ENCODE results near the gene PARD3.

Gene PARD3

DNA sequence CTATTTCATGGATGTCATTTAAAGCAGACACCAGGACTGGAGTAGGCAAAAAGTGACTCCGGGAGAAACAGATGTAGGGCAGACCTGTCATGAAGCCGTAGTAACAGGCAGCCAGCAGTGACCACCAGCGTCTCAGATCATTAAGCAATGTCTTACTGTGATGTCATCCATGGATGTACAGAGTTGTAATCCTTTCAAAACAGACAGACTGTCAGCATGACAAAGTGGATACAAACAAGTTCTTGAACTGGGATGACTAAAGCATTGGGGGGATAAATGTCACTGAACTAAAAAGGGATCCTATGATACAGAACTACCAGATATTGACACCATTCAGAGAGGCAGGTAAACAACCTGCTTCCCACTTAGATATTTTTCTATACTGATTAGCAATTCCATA, 675.5 kb downstream of the PARD3 start:
- WGBS, 2 experiments: 93 to 94% methylated on average over 3 of the region's 3 CpGs
- H3K4me3 ChIP-seq (ENCODE audit: insufficient read depth, low read depth, low read length): no peak overlapping the region
- H3K9me3 ChIP-seq (ENCODE audit: control insufficient read depth, low read length): no peaks in the 10 kb centered on the region
- H3K36me3 ChIP-seq (ENCODE audit: control insufficient read depth, insufficient read depth, low read length): no peaks in the 10 kb centered on the region
- no peaks in the 10 kb centered on the region for H3K27me3 ChIP-seq (ENCODE audit: control insufficient read depth, insufficient read depth, low read length, poor library complexity, severe bottlenecking)
- no peak overlapping the region for H3K27ac ChIP-seq (ENCODE audit: insufficient read depth, low read depth, low read length, poor library complexity, severe bottlenecking)
- no peaks in the 10 kb centered on the region for H3K4me1 ChIP-seq (ENCODE audit: control insufficient read depth, insufficient read depth, low read length)

DNA sequence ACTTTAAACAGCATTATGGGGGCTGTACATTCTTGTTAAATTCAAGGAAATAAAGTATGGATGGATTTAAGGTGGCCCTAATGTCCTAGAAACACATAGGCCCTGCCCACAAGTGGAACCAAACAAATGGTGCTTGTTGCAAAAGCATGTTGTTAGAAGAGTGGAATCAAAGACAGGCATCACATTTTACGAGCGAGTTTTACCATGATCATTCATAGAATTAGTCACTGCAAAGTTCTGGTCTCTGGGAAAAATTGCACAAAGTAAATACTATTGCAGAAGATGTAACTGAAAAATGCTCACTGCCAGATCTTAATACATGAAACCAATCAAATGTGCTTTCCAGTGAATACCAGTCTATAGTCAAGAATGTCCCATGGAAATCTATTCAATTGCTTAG, 677.1 kb downstream of the PARD3 start:
- Histone ChIP-seq H3K9me3 (ENCODE audit: control insufficient read depth, low read length) (no peaks in the 10 kb centered on the region), H3K4me1 (ENCODE audit: control insufficient read depth, insufficient read depth, low read length) (no peaks in the 10 kb centered on the region), H3K4me3 (ENCODE audit: insufficient read depth, low read depth, low read length) (no peak overlapping the region), H3K27me3 (ENCODE audit: control insufficient read depth, insufficient read depth, low read length, poor library complexity, severe bottlenecking) (no peaks in the 10 kb centered on the region), H3K36me3 (ENCODE audit: control insufficient read depth, insufficient read depth, low read length) (no peaks in the 10 kb centered on the region), H3K27ac (ENCODE audit: insufficient read depth, low read depth, low read length, poor library complexity, severe bottlenecking) (no peak overlapping the region)
- 96 to 100% methylated on average over 1 to 2 of the region's 2 CpGs for WGBS, 2 experiments

DNA sequence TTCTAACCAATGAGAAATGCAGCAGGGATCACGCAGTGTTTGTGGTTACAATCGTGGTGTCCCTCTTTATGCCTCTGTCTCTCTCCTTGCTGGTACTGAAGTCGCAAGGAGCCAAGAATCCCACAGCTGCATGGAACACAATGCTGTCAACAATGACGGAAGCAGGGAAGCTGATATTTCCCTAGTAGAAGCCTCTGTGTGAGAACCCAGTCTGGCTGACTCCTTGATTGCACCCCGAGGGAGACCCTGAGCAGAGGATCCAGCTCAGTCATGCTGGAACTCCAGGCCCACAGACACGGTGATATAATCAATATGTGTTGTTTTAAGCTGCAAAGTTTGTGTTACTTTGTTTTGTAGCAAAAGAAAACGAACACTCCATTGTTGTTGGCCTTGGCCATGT, 677.9 kb downstream of the PARD3 start:
- Histone ChIP-seq H3K27ac (ENCODE audit: insufficient read depth, low read depth, low read length, poor library complexity, severe bottlenecking) (no peak overlapping the region), H3K4me1 (ENCODE audit: control insufficient read depth, insufficient read depth, low read length) (no peaks in the 10 kb centered on the region), H3K9me3 (ENCODE audit: control insufficient read depth, low read length) (no peaks in the 10 kb centered on the region), H3K27me3 (ENCODE audit: control insufficient read depth, insufficient read depth, low read length, poor library complexity, severe bottlenecking) (no peaks in the 10 kb centered on the region), H3K36me3 (ENCODE audit: control insufficient read depth, insufficient read depth, low read length) (no peaks in the 10 kb centered on the region), H3K4me3 (ENCODE audit: insufficient read depth, low read depth, low read length) (no peak overlapping the region)
- WGBS, 2 experiments: 92 to 94% methylated on average over 7 of the region's 7 CpGs

DNA sequence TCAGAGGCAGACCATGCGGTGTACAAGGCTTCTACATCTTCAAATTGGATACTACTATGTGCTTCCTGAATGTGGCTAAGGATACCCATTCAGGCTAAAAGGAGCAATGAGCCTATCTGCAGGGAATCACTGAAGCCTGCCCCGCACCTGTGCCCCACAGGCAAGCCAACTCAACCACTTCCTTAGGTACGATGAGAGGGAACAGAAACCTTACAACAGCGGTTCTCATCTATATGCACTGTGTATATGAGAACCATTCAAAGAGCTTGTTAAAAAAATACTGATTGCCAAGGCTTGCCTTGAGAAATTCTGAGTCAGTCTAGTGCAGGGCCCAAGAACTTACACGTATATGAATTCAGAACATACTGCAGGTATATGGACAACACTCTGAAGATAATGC, 679.6 kb downstream of the PARD3 start:
- no peaks in the 10 kb centered on the region for H3K36me3 ChIP-seq (ENCODE audit: control insufficient read depth, insufficient read depth, low read length)
- no peaks in the 10 kb centered on the region for H3K9me3 ChIP-seq (ENCODE audit: control insufficient read depth, low read length)
- no peaks in the 10 kb centered on the region for H3K4me1 ChIP-seq (ENCODE audit: control insufficient read depth, insufficient read depth, low read length)
- WGBS, 2 experiments: 95 to 97% methylated on average over 5 of the region's 5 CpGs
- no peak overlapping the region for H3K27ac ChIP-seq (ENCODE audit: insufficient read depth, low read depth, low read length, poor library complexity, severe bottlenecking)
- no peak overlapping the region for H3K4me3 ChIP-seq (ENCODE audit: insufficient read depth, low read depth, low read length)
- no peaks in the 10 kb centered on the region for H3K27me3 ChIP-seq (ENCODE audit: control insufficient read depth, insufficient read depth, low read length, poor library complexity, severe bottlenecking)

DNA sequence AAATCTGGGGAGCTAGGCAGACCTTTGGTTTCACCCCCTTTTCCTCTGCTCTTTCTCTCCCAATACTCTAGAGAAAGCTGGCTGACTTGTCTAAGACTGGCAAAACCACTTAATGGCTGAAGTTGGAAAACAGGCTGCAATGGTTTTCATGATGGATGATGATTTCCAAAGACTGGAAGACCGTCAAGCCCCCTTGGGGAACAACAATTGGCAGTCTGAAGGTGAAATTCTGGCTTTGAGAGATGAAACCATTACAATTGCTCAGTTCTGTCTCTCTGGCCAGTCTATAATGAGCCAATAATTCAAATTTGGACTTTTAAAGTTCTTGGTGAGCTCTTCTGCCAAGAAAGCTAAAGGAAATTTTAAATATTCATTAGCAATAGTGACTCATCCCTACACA, 680.5 kb downstream of the PARD3 start:
- Histone ChIP-seq H3K4me1 (ENCODE audit: control insufficient read depth, insufficient read depth, low read length) (no peaks in the 10 kb centered on the region), H3K36me3 (ENCODE audit: control insufficient read depth, insufficient read depth, low read length) (no peaks in the 10 kb centered on the region), H3K27ac (ENCODE audit: insufficient read depth, low read depth, low read length, poor library complexity, severe bottlenecking) (no peak overlapping the region), H3K4me3 (ENCODE audit: insufficient read depth, low read depth, low read length) (no peak overlapping the region), H3K9me3 (ENCODE audit: control insufficient read depth, low read length) (no peaks in the 10 kb centered on the region), H3K27me3 (ENCODE audit: control insufficient read depth, insufficient read depth, low read length, poor library complexity, severe bottlenecking) (no peaks in the 10 kb centered on the region)
- 93 to 100% methylated on average over 1 of the region's 1 CpG for WGBS, 2 experiments

DNA sequence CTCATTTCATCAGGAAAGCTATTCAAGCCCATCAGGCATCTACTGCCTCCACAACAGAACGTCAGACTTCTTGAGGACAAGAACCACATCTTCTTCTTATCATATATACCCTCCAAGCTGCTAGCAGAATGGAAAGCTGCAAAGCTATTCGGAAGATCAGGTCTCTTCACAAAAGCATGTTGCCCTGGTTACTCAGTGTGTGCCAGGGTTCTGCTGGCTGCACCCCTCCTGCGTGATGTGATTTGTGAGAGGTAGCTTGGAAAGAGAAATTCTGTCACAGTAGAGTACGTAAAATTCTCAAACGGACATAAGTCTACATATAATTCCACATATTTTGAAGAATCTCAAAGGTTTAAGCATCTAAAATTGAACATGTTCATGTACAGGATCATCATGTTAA, 681.7 kb downstream of the PARD3 start:
- no peak overlapping the region for H3K4me3 ChIP-seq (ENCODE audit: insufficient read depth, low read depth, low read length)
- no peaks in the 10 kb centered on the region for H3K9me3 ChIP-seq (ENCODE audit: control insufficient read depth, low read length)
- no peak overlapping the region for H3K27ac ChIP-seq (ENCODE audit: insufficient read depth, low read depth, low read length, poor library complexity, severe bottlenecking)
- no peaks in the 10 kb centered on the region for H3K4me1 ChIP-seq (ENCODE audit: control insufficient read depth, insufficient read depth, low read length)
- H3K27me3 ChIP-seq (ENCODE audit: control insufficient read depth, insufficient read depth, low read length, poor library complexity, severe bottlenecking): no peaks in the 10 kb centered on the region
- WGBS, 2 experiments: 91 to 93% methylated on average over 5 of the region's 5 CpGs
- no peaks in the 10 kb centered on the region for H3K36me3 ChIP-seq (ENCODE audit: control insufficient read depth, insufficient read depth, low read length)

DNA sequence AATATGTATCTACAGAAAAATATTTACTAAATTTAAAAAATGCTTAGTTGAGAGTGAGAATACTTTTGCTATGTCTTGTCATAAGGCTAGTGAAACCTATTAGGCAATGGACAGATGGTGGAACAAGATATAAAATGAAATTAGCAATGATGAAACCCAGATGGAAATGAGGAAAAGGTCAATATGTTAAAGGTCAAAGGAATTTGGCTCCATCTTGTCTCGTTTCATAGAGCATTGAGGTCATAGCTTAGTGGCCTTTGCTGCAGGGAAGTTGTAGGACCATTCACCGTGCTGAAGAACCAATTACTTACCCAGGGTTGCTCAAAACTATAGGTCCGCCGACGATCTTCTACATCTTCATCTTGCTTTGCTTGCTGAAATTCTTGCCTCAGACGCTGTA, 683.9 kb downstream of the PARD3 start:
- Histone ChIP-seq H3K9me3 (ENCODE audit: control insufficient read depth, low read length) (no peaks in the 10 kb centered on the region), H3K27me3 (ENCODE audit: control insufficient read depth, insufficient read depth, low read length, poor library complexity, severe bottlenecking) (no peaks in the 10 kb centered on the region), H3K4me3 (ENCODE audit: insufficient read depth, low read depth, low read length) (no peak overlapping the region), H3K36me3 (ENCODE audit: control insufficient read depth, insufficient read depth, low read length) (no peaks in the 10 kb centered on the region), H3K4me1 (ENCODE audit: control insufficient read depth, insufficient read depth, low read length) (no peaks in the 10 kb centered on the region), H3K27ac (ENCODE audit: insufficient read depth, low read depth, low read length, poor library complexity, severe bottlenecking) (no peak overlapping the region)
- 94 to 96% methylated on average over 6 of the region's 6 CpGs for WGBS, 2 experiments

DNA sequence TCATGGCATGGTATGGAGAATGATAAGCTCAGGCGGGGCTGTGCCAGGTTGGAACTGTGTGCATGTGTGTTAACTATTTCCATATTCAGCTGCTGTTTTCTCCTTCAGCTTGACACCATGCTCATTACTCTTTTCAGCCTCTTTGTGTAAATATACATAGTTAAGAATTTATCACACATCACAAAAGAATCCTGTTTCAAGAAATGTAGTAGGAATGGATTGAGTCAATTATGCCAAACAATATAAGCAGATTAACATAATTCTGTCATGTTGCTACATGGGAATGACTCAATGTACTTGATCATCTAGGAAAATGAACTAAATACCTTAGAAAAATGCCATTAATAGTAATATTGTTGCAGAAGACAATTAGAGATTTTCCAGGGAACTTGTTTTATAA, 687.4 kb downstream of the PARD3 start:
- WGBS, 2 experiments: 84 to 100% methylated on average over 1 of the region's 1 CpG
- Histone ChIP-seq H3K27ac (ENCODE audit: insufficient read depth, low read depth, low read length, poor library complexity, severe bottlenecking) (no peak overlapping the region), H3K4me3 (ENCODE audit: insufficient read depth, low read depth, low read length) (no peak overlapping the region), H3K27me3 (ENCODE audit: control insufficient read depth, insufficient read depth, low read length, poor library complexity, severe bottlenecking) (no peaks in the 10 kb centered on the region), H3K36me3 (ENCODE audit: control insufficient read depth, insufficient read depth, low read length) (no peaks in the 10 kb centered on the region), H3K4me1 (ENCODE audit: control insufficient read depth, insufficient read depth, low read length) (no peaks in the 10 kb centered on the region), H3K9me3 (ENCODE audit: control insufficient read depth, low read length) (no peaks in the 10 kb centered on the region)

DNA sequence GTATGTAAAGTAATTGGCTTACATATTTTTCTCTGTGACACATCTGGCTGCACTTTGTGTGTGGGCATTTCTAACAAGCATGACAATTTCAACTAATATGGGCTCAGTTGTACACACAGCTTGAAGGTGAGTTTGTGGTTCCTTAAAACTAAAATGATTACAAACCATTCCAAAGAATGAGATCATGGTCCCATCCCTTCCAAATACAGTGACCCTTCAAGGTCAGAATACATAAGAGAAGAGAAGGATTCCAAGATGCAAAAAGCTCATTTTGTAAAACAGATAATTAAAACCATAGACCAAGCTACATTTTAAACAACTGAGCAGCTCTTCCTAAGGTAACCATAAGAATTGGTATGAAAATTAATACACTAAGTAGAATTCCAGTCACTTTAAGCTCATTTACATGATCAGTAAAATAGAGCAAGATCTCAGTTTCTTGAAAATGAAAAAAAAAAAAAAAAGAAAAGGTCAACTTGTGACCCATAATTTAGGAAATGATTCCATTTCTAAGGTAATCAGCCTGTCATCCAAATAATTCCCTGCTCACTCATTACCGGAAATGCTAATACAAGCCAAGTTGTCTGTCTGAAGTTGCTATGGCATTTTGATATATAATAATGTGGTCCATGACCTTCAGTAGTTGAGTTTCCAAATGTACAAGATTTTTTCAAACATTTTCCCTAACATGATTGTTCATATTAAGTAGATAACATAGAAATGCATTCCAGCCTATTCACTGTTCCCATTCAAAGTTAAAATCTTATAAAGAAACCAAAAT, 688.5 kb downstream of the PARD3 start:
- 100% methylated on average over 1 of the region's 1 CpG for WGBS, 2 experiments
- no peaks in the 10 kb centered on the region for H3K36me3 ChIP-seq (ENCODE audit: control insufficient read depth, insufficient read depth, low read length)
- no peaks in the 10 kb centered on the region for H3K9me3 ChIP-seq (ENCODE audit: control insufficient read depth, low read length)
- H3K4me1 ChIP-seq (ENCODE audit: control insufficient read depth, insufficient read depth, low read length): no peaks in the 10 kb centered on the region
- H3K4me3 ChIP-seq (ENCODE audit: insufficient read depth, low read depth, low read length): no peak overlapping the region
- H3K27ac ChIP-seq (ENCODE audit: insufficient read depth, low read depth, low read length, poor library complexity, severe bottlenecking): no peak overlapping the region
- no peaks in the 10 kb centered on the region for H3K27me3 ChIP-seq (ENCODE audit: control insufficient read depth, insufficient read depth, low read length, poor library complexity, severe bottlenecking)

DNA sequence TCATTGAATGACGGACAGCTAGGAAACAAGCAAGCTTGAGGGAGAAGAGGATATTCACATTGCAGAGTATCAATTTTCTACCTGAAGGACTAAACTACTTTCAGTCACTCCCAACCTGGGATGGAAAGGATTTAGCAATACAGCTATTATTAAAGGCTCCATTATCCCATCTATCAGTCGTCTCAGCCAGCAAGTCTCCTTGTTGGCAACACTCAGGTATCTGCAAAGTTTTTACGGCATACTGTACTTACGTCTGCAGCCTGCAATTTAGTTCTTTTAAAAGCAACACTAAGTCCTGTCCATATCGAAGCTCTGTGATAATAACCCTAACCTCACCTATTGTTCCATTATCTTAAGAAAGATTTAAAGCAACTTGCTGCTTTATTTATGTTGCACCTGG, 689.4 kb downstream of the PARD3 start:
- no peaks in the 10 kb centered on the region for H3K9me3 ChIP-seq (ENCODE audit: control insufficient read depth, low read length)
- no peak overlapping the region for H3K4me3 ChIP-seq (ENCODE audit: insufficient read depth, low read depth, low read length)
- H3K27ac ChIP-seq (ENCODE audit: insufficient read depth, low read depth, low read length, poor library complexity, severe bottlenecking): no peak overlapping the region
- WGBS, 2 experiments: 71 to 79% methylated on average over 5 of the region's 5 CpGs
- no peaks in the 10 kb centered on the region for H3K36me3 ChIP-seq (ENCODE audit: control insufficient read depth, insufficient read depth, low read length)
- H3K4me1 ChIP-seq (ENCODE audit: control insufficient read depth, insufficient read depth, low read length): no peaks in the 10 kb centered on the region
- H3K27me3 ChIP-seq (ENCODE audit: control insufficient read depth, insufficient read depth, low read length, poor library complexity, severe bottlenecking): no peaks in the 10 kb centered on the region

Data from ectodermal cell (in vitro differentiated cells).